Brain microvascular endothelial cell (primary cell): ENCODE measurements around the gene NRP1.

Experiments
- DNase-seq: peaks from one replicate; pipeline ENCODE4 v3.0.0-alpha.2; 2020
- H3K27ac ChIP-seq: fragments of 250-450 bp; sonication (Bioruptor Pico); 2 replicates; pipeline ENCODE4 v1.5.1; 2020; ENCODE audit warnings: mild to moderate bottlenecking, moderate library complexity
- H3K27me3 ChIP-seq: fragments of 250-450 bp; sonication (Bioruptor Pico); replicated peaks from 2 replicates; pipeline ENCODE4 v1.5.1; 2020; ENCODE audit warnings: mild to moderate bottlenecking
- H3K36me3 ChIP-seq: fragments of 250-450 bp; sonication (Bioruptor Pico); replicated peaks from 2 replicates; pipeline ENCODE4 v1.5.1; 2020; ENCODE audit warnings: mild to moderate bottlenecking
- H3K4me3 ChIP-seq: 2 replicates; pipeline ENCODE4 v1.5.1; 2011; ENCODE audit warnings: low read depth, mild to moderate bottlenecking, control low read depth, low read length, moderate library complexity
- CTCF ChIP-seq: IDR thresholded peaks from 2 replicates; pipeline ENCODE4 v1.5.1; 2011; ENCODE audit warnings: low read depth, mild to moderate bottlenecking, moderate library complexity, low read length, control low read depth, inconsistent platforms; ENCODE audit errors: missing control alignments
- in situ Hi-C: cut with HindIII; loops from 2 replicates; pipeline ENCODE4 v1.10.0; 2017; ENCODE audit warnings: low sequenced_read_pairs, low pct_ligation_motif_present

NRP1 gene

GRCh38 chr10:33183655-33184054 lies 150.8 kb downstream of the NRP1 start:
- in situ Hi-C loops = no loop called here
- TF ChIP-seq CTCF = no peak
- Histone ChIP-seq H3K27ac (no peak overlapping the region), H3K36me3 (peaks cover 71% of the 10 kb centered on the region), H3K4me3 (no peak overlapping the region), H3K27me3 (no peaks in the 10 kb centered on the region)
- no peak for DNase-seq

GRCh38 chr10:33180921-33181320 lies 153.5 kb downstream of the NRP1 start:
- Histone ChIP-seq H3K36me3 (peaks cover 53% of the 10 kb centered on the region), H3K4me3 (no peak overlapping the region), H3K27ac (no peak overlapping the region), H3K27me3 (no peaks in the 10 kb centered on the region)
- no peak for DNase-seq
- TF ChIP-seq CTCF = no peak
- in situ Hi-C loops = no loop called here

DNA sequence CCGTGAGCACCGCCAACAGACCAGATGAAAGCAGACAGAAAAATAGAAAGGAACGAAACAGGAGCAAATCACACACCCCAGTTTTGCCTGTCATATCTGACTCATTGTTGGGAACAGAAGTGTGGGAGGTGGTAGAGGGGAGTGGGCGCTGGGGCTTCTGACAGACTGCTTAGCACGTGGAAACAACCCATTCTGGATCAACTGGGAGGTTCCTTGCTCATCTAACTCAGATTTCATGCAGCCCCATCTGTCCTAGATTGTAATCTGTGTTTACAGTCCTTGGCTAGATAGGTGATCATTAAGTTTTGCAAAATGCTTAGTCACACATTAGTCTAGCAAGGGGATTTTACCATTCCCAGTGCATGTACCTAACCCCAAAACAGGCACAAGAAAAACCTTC lies 154.1 kb downstream of the NRP1 start:
- peaks cover 48% of the 10 kb centered on the region for H3K36me3 ChIP-seq
- H3K4me3 ChIP-seq = no peak overlapping the region
- in situ Hi-C loops = no loop called here
- no peak for DNase-seq
- no peak overlapping the region for H3K27ac ChIP-seq
- H3K27me3 ChIP-seq = no peaks in the 10 kb centered on the region
- no peak for TF ChIP-seq CTCF

- DNase-seq = no peak
- no peak overlapping the region for H3K4me3 ChIP-seq
- peaks cover 37% of the 10 kb centered on the region for H3K36me3 ChIP-seq
- H3K27ac ChIP-seq = peak overlapping the region; percentile 59
- TF ChIP-seq CTCF = no peak
- in situ Hi-C loops = no loop called here
- H3K27me3 ChIP-seq = no peaks in the 10 kb centered on the region
Measured at GRCh38 chr10:33179067-33179466, 155.4 kb downstream of the NRP1 start.

- Histone ChIP-seq H3K27me3 (no peaks in the 10 kb centered on the region), H3K4me3 (no peak overlapping the region), H3K27ac (peak overlapping the region; percentile 59), H3K36me3 (peaks cover 29% of the 10 kb centered on the region)
- no peak for DNase-seq
- in situ Hi-C loops = no loop called here
- no peak for TF ChIP-seq CTCF
Measured at GRCh38 chr10:33178026-33178755, 156.3 kb downstream of the NRP1 start.

DNA sequence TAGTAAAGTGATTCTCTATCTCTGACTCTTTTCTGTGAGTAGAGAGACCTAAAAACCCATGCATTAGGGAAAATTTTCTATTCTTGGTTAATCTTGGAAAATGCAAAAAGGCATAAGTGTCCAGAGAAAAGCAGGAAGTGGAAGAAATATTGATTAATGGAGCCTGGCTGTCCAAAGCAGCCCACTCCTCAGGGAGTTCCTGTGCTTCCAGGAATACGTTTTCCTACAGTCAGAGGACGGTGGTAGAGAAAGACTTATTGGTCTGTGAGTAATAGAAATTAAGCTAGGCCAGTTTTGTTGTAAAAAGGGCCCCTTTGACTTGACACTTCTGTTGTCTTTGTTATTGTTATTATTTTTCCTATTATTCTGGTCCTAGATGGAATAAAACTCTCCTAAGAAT lies 157.8 kb downstream of the NRP1 start:
- DNase-seq = no peak
- TF ChIP-seq CTCF = no peak
- no peaks in the 10 kb centered on the region for H3K27me3 ChIP-seq
- in situ Hi-C loops = no loop called here
- H3K27ac ChIP-seq = no peak overlapping the region
- H3K36me3 ChIP-seq = peaks cover 24% of the 10 kb centered on the region
- H3K4me3 ChIP-seq = no peak overlapping the region
